BJ (cell line): ENCODE measurements around the gene TMSB4X. TPM values are rescaled to one million over a fixed set of nuclear protein-coding genes. Genes with fewer than 3 reads are reported as not detected.

Source experiments
- CTCF ChIA-PET: fragments of 350-600 bp; formaldehyde crosslinking; extraction: SDS; loops from one replicate; lab custom pipeline; 2021; ENCODE audit warnings: antibody characterized with exemption, inconsistent platforms; lab: Yijun Ruan, JAX
- POLR2A ChIA-PET: fragments of 300-600 bp; sonication (Branson Sonifier 250); formaldehyde crosslinking; extraction: SDS; loops from one replicate; lab custom pipeline; 2021; ENCODE audit warnings: antibody characterized with exemption; lab: Charles Lee
- DNase-seq: peaks from one replicate; pipeline ENCODE4 v3.0.0-alpha.2; 2011; ENCODE audit warnings: low read depth
- H3K27me3 ChIP-seq: 2 replicates; pipeline ENCODE4 v1.6.0; 2011; ENCODE audit warnings: low read length; ENCODE audit not compliant: control insufficient read depth, insufficient read depth
- H3K36me3 ChIP-seq: 2 replicates; pipeline ENCODE4 v1.5.1; 2011; ENCODE audit warnings: low read length; ENCODE audit not compliant: control insufficient read depth, insufficient read depth
- H3K4me3 ChIP-seq: 2 replicates; pipeline ENCODE4 v1.5.1; 2011; ENCODE audit warnings: low read depth, mild to moderate bottlenecking, control low read depth, low read length
- polyA plus RNA-seq: library from polyadenylated mRNA; depleted of rRNA; stranded (reverse); fragments of >200 nt; gene quantifications from 2 replicates; pipeline ENCODE4 v1.2.3, GENCODE V29; 2011
- TF ChIP-seq, protein P1 (sequence below): IDR thresholded peaks from 2 replicates; pipeline ENCODE4 v1.5.1; 2011; ENCODE audit warnings: low read depth, mild to moderate bottlenecking, control low read depth, inconsistent platforms, low read length, moderate library complexity; ENCODE audit not compliant: insufficient read depth

Gene TMSB4X
- polyA plus RNA-seq, 1 experiment = 2,469 TPM

DNA sequence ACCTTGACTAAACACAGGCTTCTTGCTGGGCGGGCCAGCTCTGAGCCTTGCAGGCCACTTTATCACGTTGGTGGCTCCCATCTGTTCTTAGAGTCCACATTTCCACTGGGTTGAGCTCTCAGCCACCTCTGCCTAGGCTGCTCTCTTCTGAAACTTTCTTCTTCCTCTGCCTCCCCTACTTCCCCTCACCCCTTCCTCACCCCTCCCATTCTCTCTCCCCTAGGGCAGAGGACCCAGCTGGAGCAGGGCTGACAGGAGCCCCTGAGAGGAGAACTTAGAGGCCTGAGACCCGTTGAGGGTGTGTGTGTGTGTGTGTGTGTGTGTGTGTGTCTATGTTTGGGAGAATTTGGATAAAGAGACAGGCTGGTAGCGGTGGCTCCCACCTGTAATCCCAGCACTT lies 19.9 kb upstream of the TMSB4X start:
- no peaks in the 10 kb centered on the region for H3K27me3 ChIP-seq
- POLR2A ChIA-PET = interaction anchor here (0.6 to 0.7 kb wide), 2 partner anchors 21 to 707 kb away, joined by 7 to 11 read pairs; no protein-coding TSS in a partner anchor
- CTCF ChIA-PET = no interaction called here

DNA sequence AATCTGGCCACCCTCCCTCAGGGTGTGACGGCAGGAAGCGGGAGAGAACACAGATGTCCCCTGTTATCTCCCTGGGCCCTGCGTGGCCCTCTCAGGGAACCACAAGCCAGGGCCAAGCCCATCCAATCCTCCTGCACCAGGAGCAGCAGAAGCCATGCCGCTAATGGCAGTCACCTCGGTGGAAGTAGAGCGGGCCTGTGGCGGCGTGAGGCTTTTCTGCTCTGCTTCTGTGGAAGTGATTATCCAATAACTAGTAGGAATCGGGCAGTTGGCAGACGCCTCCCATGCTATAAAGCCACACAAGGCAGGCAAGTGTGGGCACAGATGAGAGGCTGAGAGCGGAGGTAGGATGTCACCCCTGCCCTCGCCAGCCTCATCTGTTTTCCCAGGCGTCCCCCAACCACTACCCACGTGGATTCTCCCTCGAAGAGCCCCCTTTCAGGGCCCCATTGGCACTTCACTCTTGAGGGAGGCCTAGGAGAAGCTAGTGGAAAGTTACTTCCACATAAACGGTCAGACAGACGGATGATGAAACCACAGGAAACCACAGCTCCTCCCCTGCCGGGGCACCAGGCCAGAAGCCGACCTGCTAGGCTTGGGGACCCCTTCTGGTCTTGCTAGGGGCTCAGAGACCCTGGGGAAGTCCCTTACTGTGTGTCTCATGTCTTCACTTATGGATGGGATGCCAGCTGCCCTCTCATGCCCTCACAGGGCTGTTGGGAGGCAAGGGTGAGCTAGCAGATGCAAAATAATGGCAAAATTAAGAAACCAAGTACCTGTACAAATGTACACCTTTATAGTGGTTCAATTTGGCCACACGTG lies 18.8 kb upstream of the TMSB4X start:
- H3K27me3 ChIP-seq = no peaks in the 10 kb centered on the region
- H3K36me3 ChIP-seq = no peaks in the 10 kb centered on the region
- CTCF ChIA-PET = interaction anchor here (0.7 kb wide), 1 partner anchor 9 kb away, joined by 5 read pairs; no protein-coding TSS in a partner anchor
- TF ChIP-seq, protein P1, sequence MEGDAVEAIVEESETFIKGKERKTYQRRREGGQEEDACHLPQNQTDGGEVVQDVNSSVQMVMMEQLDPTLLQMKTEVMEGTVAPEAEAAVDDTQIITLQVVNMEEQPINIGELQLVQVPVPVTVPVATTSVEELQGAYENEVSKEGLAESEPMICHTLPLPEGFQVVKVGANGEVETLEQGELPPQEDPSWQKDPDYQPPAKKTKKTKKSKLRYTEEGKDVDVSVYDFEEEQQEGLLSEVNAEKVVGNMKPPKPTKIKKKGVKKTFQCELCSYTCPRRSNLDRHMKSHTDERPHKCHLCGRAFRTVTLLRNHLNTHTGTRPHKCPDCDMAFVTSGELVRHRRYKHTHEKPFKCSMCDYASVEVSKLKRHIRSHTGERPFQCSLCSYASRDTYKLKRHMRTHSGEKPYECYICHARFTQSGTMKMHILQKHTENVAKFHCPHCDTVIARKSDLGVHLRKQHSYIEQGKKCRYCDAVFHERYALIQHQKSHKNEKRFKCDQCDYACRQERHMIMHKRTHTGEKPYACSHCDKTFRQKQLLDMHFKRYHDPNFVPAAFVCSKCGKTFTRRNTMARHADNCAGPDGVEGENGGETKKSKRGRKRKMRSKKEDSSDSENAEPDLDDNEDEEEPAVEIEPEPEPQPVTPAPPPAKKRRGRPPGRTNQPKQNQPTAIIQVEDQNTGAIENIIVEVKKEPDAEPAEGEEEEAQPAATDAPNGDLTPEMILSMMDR = no peak
- POLR2A ChIA-PET = interaction anchor here (0.7 kb wide), 1 partner anchor 20 kb away, joined by 7 read pairs; no protein-coding TSS in a partner anchor
- no peak overlapping the region for H3K4me3 ChIP-seq
- DNase-seq = no peak

More for the DNA sequence above, 19.9 kb upstream of the TMSB4X start:
- DNase-seq = no peak
- TF ChIP-seq, protein P1 = no peak
- Histone ChIP-seq H3K36me3 (no peaks in the 10 kb centered on the region), H3K4me3 (no peak overlapping the region)

DNA sequence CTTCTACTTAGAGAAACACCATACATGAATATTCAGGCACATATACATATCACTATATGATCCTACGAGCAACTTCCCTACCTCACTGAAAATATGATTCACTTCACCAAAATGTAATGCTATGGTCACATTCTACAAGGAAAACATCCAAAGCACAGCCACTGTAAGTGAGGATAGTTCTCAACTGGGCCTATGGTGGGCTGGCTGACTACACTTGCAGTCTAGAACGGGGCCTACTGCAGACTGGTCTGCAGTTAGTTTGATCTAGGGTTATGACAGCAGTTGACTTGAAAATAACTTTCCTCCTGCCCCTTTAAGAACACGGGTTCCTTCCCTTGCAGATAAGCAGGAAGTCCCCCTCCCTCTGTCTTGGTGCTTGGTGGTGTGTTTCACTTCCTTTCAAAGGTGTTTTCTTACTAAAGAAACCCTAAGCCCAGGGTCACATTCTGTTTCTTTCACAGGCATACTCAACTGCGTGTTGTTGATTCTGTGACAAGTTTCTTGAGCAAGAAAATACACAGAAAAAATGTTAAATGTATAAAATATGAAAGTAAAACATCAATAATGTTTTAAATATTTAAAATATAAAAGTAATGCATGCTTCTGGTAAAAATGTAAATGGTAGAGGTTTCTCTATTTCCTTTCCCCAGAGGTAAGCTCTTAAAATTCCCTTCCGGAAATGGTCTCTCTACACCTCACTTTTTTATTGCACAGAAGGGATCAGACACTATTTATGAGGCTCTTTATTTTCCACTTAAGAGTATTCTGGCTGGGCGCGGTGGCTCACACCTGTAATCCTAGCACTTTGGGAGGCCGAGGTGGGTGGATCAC lies 18.0 kb upstream of the TMSB4X start:
- ChIA-PET CTCF (interaction anchor here (0.9 kb wide), 2 partner anchors 9 to 11 kb away, joined by 4 read pairs; no protein-coding TSS in a partner anchor), POLR2A (no interaction called here)
- H3K4me3 ChIP-seq = no peak overlapping the region
- H3K36me3 ChIP-seq = no peaks in the 10 kb centered on the region
- DNase-seq = no peak
- no peaks in the 10 kb centered on the region for H3K27me3 ChIP-seq
- TF ChIP-seq, protein P1 = no peak

DNA sequence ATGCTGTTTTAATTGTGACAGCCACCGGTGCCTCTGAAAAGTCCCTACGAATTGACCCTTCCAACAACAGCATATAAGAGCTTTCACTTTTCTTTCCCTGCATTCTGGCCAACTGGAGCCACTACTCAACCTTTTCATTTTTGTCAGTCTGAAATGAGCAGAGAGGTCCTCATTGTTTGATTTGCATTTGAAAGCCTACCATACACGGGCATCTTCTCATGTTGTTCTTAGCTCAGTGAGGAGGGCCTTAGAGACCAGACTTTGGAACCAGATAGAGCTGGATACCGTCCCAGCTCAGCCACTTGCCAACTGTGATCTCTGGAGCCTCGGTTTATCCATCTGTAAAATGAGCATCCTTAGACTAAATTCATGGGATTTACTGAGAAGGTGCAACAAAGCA lies 16.9 kb upstream of the TMSB4X start:
- no peaks in the 10 kb centered on the region for H3K36me3 ChIP-seq
- H3K27me3 ChIP-seq = no peaks in the 10 kb centered on the region
- DNase-seq = no peak
- ChIA-PET CTCF (interaction anchor here (0.6 to 0.9 kb wide), 2 partner anchors 12 to 703 kb away, joined by 4 read pairs; no protein-coding TSS in a partner anchor), POLR2A (no interaction called here)
- no peak overlapping the region for H3K4me3 ChIP-seq
- TF ChIP-seq, protein P1 = no peak

DNA sequence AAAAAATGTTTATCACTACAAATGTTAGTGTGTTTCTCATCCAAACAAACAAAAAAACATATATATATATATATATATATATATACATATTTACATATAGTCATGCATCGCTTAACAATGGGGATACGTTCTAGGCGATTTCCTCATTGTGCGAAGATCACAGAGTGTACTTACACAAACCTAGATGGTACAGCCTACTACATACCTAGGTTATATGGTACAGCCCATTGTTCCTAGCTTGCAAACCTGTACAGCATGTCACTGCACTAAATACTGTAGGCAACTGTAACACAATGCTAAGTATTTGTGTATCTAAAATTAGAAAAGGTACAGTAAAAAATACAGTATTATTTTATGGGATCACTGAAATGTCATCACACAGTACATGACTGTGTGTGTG lies 16.4 kb upstream of the TMSB4X start:
- ChIA-PET CTCF (no interaction called here), POLR2A (no interaction called here)
- no peak overlapping the region for H3K4me3 ChIP-seq
- TF ChIP-seq, protein P1 = no peak
- no peak for DNase-seq
- no peaks in the 10 kb centered on the region for H3K27me3 ChIP-seq
- H3K36me3 ChIP-seq = no peaks in the 10 kb centered on the region
